ENCODE measurements around the gene KRT26. TPM values are rescaled to one million over a fixed set of nuclear protein-coding genes. Genes with fewer than 3 reads are reported as not detected.
A peak's percentile ranks its signal among the peaks of the same experiment; 100 is the strongest.

KRT26 gene, protein sequence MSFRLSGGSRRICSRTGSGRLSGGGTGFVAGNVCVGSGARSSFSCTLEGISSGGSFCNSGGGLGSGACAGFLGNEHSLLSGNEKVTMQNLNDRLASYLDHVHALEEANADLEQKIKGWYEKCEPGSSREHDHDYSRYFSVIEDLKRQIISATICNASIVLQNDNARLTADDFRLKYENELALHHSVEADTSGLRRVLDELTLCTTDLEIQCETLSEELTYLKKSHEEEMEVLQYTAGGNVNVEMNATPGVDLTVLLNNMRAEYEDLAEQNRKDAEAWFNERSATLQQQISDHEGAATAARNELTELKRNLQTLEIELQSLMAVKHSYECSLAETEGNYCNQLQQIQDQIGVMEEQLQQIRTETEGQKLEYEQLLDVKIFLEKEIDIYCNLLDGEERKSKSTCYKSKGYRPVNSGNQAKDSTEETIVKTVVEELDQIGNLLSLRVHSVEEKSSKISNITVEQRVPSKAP
- not detected for total RNA-seq

DNA sequence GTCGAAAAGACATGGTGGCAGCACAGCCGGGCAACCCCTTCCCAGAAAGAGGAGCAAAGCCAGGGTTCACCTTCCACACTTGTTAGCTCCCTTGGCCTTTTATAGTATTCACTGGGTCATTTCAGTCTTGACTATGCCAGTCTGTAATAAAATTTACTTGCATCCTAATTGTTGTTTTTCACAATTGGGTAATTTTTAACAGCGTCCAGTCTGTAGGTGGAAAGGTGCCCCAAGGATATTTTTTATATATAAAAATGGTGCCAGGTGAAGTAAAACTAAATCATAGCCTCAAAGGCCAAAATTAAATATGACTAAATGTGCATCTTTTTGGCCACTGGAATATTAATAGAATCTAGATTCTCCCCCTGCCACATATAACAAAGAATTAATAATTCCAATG, at the start of gene KRT26:
Gene KRT26, minus strand, starts transcription at position 101 of the 400 bp plus-strand sequence. Its CDS starts 88 bp downstream, at position 13.
- peaks cover 0 to 60% (median 0%) of the 10 kb centered on the region in 4 donors for H3K27me3 ChIP-seq
- no peaks in the 10 kb centered on the region for H3K9me3 ChIP-seq
- no peak for DNase-seq
- no peaks in the 10 kb centered on the region for H3K4me1 ChIP-seq
- H3K27ac ChIP-seq: no peak within 1 kb of the TSS
- no peaks in the 10 kb centered on the region for H3K36me3 ChIP-seq
- H3K4me3 ChIP-seq: no peak within 1 kb of the TSS
- TF ChIP-seq POLR2A (IDR thresholded peaks at IDR 0.05): no peak
- TF ChIP-seq, protein P1, sequence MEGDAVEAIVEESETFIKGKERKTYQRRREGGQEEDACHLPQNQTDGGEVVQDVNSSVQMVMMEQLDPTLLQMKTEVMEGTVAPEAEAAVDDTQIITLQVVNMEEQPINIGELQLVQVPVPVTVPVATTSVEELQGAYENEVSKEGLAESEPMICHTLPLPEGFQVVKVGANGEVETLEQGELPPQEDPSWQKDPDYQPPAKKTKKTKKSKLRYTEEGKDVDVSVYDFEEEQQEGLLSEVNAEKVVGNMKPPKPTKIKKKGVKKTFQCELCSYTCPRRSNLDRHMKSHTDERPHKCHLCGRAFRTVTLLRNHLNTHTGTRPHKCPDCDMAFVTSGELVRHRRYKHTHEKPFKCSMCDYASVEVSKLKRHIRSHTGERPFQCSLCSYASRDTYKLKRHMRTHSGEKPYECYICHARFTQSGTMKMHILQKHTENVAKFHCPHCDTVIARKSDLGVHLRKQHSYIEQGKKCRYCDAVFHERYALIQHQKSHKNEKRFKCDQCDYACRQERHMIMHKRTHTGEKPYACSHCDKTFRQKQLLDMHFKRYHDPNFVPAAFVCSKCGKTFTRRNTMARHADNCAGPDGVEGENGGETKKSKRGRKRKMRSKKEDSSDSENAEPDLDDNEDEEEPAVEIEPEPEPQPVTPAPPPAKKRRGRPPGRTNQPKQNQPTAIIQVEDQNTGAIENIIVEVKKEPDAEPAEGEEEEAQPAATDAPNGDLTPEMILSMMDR (IDR thresholded peaks at IDR 0.05): no peak
- intact Hi-C loops (cut with DNase I): no loop called here
- WGBS, 2 donors: 73 to 80% methylated on average over 3 of the region's 3 CpGs

DNA sequence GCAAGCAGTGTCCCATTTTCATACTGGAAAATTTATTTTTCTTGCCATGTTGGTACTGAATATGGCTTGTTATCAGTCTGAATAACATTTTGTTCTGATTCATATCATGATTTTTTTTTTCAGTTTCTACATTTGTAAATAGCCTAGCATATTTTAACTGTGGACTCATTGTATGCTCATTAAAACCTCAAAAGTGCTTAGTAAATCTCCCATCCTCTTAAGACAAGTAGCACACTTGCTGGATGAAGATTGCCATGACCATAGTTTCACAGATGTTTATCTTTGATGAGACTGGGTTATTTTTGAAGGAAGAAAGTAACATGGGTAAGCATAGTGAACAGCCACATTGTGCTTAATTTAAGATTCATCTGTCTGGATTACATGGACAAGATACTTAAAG, 49.5 kb upstream of the KRT26 start:
- Histone ChIP-seq H3K4me3 (no peak overlapping the region), H3K27ac (no peak overlapping the region), H3K9me3 (no peaks in the 10 kb centered on the region), H3K27me3 (no peaks in the 10 kb centered on the region), H3K36me3 (peaks cover 0 to 18% (median 0%) of the 10 kb centered on the region in 3 donors), H3K4me1 (peaks cover 0 to 21% (median 8%) of the 10 kb centered on the region in 3 donors)
- intact Hi-C loops (cut with DNase I): no loop called here
- TF ChIP-seq, protein P1 (IDR thresholded peaks at IDR 0.05): no peak
- TF ChIP-seq POLR2A (IDR thresholded peaks at IDR 0.05): no peak
- DNase-seq: no peak

DNA sequence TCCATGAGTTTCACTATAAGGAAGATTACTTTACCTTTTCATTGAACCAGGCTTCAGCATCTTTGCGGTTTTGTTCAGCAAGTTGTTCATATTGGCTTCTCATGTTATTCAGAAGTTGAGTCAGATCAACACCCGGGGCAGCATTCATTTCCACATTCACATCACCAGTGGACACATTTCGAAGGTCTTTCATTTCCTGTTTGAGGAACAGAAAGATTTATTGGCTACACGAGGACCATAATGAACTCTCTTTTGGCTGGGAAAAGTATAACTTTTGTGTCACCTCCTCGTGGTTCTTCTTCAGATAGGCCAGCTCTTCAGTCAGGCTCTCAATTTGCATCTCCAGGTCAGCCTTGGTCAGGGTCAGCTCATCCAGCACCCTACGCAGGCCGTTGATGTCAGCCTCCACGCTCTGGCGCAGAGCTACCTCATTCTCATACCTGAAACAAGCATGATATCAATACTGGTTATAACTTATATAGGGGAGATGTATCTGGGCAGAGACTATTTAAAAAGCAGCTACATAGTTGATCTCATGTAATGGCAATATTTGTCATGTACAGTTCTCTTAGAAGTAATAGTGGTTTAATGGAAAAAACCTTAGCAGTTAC, 48.3 kb upstream of the KRT26 start:
- intact Hi-C loops (cut with DNase I): no loop called here
- 80 to 93% methylated on average over 4 to 9 of the region's 9 CpGs for WGBS, 2 donors
- Histone ChIP-seq H3K4me1 (peaks cover 0 to 21% (median 8%) of the 10 kb centered on the region in 3 donors), H3K27ac (peak overlapping the region in 2 of 4 donors; percentile 74 to 95), H3K27me3 (no peaks in the 10 kb centered on the region), H3K9me3 (no peaks in the 10 kb centered on the region), H3K36me3 (peaks cover 0 to 19% (median 0%) of the 10 kb centered on the region in 3 donors), H3K4me3 (no peak overlapping the region)
- DNase-seq: no peak
- TF ChIP-seq POLR2A (IDR thresholded peaks at IDR 0.05): no peak
- TF ChIP-seq, protein P1 (IDR thresholded peaks at IDR 0.05): no peak

DNA sequence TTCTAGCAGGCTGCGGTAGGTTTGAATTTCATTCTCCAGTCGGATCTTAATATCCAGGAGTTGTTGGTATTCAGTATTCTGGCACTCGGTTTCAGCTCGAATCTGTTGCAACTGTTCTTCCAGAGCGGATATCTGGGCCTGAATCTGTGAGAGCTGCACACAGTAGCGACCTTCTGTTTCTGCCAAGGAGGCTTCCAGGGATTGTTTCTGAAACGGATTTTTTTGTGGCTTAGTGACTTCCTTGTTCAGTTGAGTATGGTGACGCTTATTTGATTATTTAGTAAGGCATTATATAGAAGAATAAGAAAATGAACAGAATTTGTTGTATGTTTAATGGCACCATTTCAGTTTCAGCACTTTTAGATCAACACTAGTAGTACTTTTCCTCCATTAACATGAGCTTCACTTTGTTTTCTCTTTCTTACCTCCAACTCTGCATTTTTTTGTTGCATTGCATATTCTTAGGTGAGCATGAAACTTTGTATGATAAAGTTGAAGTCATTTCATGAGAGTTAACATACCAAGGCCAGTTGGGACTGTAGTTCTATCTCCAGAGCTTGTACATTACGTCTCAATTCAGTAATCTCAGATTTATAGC, 47.6 kb upstream of the KRT26 start:
- H3K4me1 ChIP-seq: peaks cover 0 to 21% (median 8%) of the 10 kb centered on the region in 3 donors

More for the DNA sequence above, 47.6 kb upstream of the KRT26 start:
- intact Hi-C loops (cut with DNase I): no loop called here
- TF ChIP-seq POLR2A (IDR thresholded peaks at IDR 0.05): no peak
- TF ChIP-seq, protein P1 (IDR thresholded peaks at IDR 0.05): no peak
- Histone ChIP-seq H3K27ac (peak overlapping the region; percentile 74 to 96 (median 93)), H3K4me3 (peak overlapping the region; percentile 60 to 85 (median 72)), H3K9me3 (no peaks in the 10 kb centered on the region), H3K36me3 (peaks cover 0 to 19% (median 0%) of the 10 kb centered on the region in 3 donors), H3K27me3 (no peaks in the 10 kb centered on the region)
- no peak for DNase-seq
- 40 to 54% methylated on average over 9 of the region's 9 CpGs for WGBS, 2 donors
